GM10847 (cell line): ENCODE data around the gene RGS10.

ENCODE experiments used
- POLR2A ChIP-seq: IDR thresholded peaks from 2 replicates; pipeline ENCODE4 v1.6.1; 2011; ENCODE audit not compliant: insufficient read length; ENCODE audit errors: extremely low read depth

The RGS10 gene

GRCh38 chr10:119470920-119471702, 71.4 kb downstream of the RGS10 start:
- no peak for TF ChIP-seq POLR2A

GRCh38 chr10:119469846-119470245, 72.7 kb downstream of the RGS10 start:
- no peak for TF ChIP-seq POLR2A

- no peak for TF ChIP-seq POLR2A
Observed at GRCh38 chr10:119469325-119469707, 73.2 kb downstream of the RGS10 start.

- no peak for TF ChIP-seq POLR2A
Observed at GRCh38 chr10:119468542-119469324, 73.8 kb downstream of the RGS10 start.

- no peak for TF ChIP-seq POLR2A
Observed at GRCh38 chr10:119466655-119467054, 75.9 kb downstream of the RGS10 start.

GRCh38 chr10:119466076-119466475, 76.4 kb downstream of the RGS10 start:
- TF ChIP-seq POLR2A = no peak

GRCh38 chr10:119465085-119465484, 77.4 kb downstream of the RGS10 start:
- no peak for TF ChIP-seq POLR2A

- no peak for TF ChIP-seq POLR2A
Observed at GRCh38 chr10:119462773-119463172, 79.7 kb downstream of the RGS10 start.

- TF ChIP-seq POLR2A = no peak
Observed at GRCh38 chr10:119461923-119462322, 80.6 kb downstream of the RGS10 start.

GRCh38 chr10:119461380-119461779, 81.1 kb downstream of the RGS10 start:
- TF ChIP-seq POLR2A = no peak

- TF ChIP-seq POLR2A = no peak
Observed at GRCh38 chr10:119460369-119461195, 81.9 kb downstream of the RGS10 start.

GRCh38 chr10:119459681-119460340, 82.7 kb downstream of the RGS10 start:
- no peak for TF ChIP-seq POLR2A

GRCh38 chr10:119457966-119458766, 84.4 kb downstream of the RGS10 start:
- TF ChIP-seq POLR2A = no peak

GRCh38 chr10:119456435-119456810, 86.1 kb downstream of the RGS10 start:
- TF ChIP-seq POLR2A = no peak

GRCh38 chr10:119455609-119456434, 86.7 kb downstream of the RGS10 start:
- TF ChIP-seq POLR2A = no peak
